NCI-H1694 (cell line): ENCODE data around the gene CDCA4.
"Not testable (repeated sequence)": the region's sequence is repeated elsewhere in the genome, so short reads cannot be mapped to it uniquely, and the experiment has no call there.

Source experiments
- DNase-seq: peaks from one replicate; lab custom pipeline; 2025; lab: John Stamatoyannopoulos, UW

Gene CDCA4

DNA sequence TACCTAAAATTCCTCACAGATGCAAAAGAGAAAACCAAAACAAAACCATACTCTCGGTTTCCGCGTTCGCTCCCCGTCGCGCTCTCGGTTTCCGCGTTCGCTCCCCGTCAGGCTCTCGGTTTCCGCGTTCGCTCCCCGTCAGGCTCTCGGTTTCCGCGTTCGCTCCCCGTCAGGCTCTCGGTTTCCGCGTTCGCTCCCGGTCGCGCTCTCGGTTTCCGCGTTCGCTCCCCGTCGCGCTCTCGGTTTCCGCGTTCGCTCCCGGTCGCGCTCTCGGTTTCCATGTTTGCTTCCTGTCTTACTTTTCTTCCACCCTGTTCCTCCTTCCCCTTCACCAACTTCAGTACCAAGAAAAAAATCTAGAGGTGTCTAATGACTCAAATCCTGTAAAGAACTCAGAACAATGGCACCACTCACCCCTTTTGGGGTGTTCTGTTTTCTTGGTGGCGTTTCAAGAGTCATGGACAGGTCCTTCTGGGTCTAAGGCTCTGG is 12.6 kb upstream of the CDCA4 start:
- not testable (repeated sequence) for DNase-seq

DNA sequence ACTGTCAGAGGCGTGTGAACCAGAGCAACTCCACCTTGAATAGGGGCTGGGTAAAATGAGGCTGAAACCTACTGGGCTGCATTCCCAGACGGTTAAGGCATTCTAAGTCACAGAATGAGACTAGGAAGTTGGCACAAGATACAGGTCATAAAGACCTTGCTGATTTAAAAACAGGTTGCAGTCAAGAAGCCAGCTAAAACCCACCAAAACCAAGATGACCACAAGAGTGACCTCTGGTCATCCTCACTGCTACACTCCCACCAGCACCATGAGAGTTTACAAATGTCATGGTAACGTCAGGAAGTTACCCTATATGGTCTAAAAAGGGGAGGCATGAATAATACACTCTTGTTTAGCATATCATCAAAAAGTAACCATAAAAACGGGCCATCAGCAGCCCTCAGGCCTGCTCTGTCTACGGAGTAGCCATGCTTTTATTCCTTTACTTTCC is 11.6 kb upstream of the CDCA4 start:
- not testable (repeated sequence) for DNase-seq

DNA sequence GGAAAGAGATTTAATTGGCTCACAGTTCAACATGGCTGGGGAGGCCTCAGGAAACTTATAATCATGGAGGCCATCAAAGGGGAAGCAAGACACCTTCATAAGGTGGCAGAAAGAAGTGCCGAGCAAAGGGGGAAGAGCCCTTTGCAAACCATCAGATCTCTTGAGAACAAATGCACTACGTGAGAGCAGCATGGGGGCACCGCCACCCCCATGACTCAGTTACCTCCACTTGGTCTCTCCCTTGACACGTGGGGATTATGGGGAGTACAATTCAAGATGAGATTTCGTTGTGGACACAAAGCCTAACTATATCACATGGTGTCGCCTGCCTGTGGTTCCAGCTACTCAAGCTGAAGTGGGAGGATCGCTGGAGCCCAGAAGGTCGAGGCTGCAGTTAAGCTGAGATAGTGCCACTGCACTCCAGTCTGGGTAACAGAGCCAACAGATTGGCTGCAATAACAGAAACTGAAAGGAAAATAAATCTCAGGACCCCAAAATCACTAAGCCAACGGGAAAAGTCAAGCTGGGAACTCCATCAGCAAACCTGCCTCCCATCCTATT is 10.0 kb upstream of the CDCA4 start:
- no peak for DNase-seq

DNA sequence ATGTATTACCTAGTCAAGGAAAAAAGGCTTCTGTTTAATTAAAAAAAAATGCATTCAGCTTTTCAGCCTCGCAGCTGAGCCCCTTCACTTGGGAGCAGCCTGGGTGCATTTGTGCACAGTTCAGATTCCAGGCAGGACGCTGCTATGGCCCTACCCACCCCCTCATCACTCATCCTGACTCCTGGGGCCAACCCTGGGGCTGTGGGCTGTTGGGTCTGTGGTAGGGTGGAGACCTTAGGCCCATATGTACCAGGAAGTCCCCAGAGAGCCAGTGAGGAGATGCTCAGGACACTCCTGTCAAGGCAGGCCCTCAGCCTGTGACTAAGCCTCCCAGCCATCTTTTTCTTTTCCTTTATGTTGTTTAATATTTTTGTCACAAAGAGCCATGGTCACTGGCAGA is 9.3 kb upstream of the CDCA4 start:
- no peak for DNase-seq

DNA sequence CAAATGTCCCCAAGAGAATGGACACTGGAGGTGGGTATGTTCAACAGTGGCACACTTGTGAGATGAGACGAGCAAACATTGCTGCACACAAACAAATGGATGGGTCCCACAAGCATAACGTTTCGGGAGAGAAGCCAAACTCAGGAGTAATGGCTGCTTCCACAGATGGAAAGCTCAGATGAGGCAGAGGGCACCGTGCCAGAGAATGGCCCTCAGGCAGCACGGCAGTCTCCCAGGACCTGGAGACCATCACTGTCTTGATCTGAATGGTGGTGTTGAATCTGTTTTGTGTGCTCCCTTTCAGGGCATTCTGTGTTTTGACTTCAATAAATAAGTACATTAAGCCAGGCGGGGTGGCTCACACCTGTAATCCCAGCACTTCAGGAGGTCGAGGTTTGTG is 8.5 kb upstream of the CDCA4 start:
- DNase-seq: no peak

DNA sequence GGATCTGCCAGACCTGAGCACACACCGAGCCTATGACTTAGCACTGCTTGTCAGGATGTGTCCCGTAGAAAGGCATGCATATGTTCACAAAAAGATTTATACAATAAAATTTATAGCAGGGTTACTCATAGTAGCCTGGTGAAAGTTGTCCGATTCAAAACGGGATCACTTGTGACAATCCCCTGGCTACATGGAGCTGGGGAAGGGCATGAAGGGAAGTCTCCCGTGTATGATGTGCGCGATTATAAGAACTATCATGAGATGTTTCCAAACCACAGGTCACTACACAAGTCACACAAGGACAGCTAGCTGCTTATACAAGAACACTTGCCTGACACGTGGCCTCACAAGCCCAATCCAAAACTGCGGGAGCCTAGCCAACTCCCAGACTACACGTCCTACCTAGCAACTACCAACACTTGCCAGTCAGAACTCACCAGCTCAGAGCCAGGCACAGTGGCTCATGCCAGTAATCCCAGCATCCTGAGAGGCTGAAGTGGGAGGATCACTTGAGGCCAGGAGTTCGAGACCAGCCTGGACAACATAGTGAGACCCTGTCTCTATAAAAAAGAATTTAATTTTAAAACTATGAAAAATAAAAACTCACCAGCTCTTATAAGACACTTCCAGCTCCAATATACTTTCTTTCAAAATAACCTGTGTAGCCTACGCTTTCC is 7.5 kb upstream of the CDCA4 start:
- no peak for DNase-seq

DNA sequence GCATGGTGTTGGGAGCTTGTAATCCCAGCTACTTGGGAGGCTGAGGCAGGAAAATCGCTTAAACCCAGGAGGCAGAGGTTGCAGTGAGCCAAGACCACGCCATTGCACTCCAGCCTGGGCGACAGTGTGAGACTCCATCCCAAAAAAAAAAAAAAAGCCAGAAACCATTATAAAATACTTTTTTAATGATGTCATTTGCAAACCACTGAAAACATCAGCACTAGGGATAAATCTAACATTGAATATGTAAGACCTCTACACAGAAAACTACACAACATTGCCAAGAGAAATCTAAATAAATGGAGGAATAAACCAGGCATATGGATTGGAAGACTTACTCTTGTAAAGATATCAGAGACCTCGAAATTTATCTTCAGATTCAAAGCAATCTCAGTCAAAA is 6.8 kb upstream of the CDCA4 start:
- DNase-seq: not testable (repeated sequence)

DNA sequence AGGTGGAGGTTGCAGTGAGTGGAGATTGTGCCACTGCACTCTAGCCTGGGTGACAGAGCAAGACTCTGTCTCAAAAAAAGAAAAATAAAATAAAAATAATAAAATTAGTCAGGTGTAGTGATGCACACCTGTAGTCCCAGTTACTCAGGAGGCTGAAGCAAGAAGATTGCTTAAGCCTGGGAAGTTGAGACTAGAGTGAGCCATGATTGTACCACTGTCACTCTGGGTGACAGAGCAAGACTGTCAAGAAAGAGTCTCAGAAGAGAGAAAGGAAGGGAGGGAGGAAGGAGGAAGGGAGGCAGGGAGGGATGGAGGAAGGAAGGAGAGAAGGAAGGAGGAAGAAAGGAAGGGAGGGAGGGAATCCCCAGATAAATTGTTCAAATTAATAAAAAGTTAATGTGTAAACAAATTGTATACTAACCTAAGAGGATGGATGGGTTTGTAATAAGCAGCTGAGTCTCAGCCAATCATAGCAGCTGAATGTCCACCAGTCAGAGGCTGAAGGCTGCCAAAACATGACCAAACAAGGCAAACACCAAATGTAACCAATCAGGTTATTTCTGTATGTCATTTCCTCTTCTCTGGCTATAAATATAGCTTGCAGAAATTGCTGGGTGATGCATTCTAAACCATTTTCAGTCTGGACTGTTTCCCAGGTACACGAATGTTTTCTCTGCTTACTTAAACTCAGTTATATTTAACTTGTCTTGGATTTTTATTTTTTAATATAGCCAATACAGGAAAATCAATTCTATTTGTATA is 6.1 kb upstream of the CDCA4 start:
- no peak for DNase-seq

DNA sequence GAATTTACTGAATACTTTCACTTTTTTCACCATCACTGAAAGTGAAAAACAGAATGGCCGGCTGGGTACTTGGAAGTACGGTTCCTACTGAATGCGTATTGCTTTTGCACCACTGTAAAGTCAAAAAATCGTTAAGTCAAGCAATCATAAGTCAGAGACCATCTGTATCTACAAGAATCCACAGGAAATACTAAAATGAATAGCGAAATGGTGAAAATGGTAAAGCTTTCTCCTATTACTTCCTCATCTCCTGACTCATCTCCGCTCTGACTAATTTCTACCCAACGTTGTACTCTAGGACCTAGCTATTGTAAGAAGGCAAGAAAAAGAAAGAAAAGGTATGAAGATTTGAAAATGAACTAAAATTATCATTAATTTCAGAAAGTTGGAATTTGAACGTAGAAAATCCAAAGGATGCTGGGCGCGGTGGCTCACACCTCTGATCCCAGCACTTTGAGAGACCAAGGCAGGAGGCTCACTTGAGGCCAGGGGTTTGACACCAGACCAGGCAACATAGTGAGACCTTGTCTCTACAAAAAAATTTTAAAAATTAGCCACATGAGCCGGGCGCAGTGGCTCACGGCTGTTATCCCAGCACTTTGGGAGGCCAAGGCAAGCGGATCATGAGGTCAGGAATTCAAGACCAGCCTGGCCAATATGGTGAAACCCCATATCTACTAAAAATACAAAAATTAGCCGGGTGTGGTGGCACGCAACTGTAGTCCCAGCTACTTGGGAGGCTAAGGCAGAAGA is 5.3 kb upstream of the CDCA4 start:
- DNase-seq: no peak

DNA sequence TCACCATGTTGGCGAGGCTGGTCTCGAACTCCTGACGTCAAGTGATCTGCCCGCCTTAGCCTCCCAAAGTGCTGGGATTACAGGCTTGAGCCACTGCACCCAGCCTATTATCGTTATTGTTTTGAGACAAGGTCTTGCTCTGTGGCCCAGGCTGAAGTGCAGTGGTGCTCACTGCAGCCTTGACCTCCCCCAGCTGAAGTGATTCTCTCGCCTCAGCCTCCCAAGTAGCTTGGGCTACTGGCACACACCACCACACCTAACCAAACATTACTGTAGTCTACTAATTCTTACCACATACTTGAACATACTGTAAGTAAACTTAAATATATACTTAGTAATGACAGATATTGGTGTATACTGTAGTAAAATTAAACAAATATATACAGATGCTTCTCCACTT is 4.5 kb upstream of the CDCA4 start:
- no peak for DNase-seq

DNA sequence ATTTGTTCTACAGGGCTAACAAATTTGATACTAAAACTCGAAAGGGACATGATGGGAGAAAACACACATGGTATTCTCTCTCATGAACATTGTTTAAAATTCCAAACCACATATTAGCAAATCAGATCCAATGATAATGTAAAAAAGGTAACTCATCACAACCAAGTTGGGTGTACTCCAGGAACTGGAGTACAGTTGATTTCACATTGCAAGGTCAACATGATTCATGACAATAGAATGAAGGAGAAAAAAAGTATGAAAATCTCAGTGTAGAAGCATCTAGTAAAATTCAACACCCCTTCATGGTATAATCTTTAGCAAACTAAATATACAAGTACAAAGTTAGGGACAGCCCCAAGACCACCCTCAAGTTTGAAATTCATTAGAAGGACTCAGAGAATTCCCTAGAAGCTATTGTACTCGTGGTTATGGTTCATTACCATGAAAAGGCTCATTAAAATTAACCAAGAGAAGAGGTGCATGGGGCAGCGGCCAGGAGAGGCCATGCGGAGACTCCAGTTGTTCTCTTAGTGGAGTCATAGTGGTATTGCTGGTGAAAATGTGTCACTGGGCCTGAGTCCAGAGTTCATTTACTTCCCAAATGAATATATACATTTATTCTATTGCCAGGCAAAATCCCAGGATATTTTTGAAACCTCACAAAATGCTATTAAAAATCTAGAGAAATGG is 3.1 kb upstream of the CDCA4 start:
- DNase-seq: no peak

DNA sequence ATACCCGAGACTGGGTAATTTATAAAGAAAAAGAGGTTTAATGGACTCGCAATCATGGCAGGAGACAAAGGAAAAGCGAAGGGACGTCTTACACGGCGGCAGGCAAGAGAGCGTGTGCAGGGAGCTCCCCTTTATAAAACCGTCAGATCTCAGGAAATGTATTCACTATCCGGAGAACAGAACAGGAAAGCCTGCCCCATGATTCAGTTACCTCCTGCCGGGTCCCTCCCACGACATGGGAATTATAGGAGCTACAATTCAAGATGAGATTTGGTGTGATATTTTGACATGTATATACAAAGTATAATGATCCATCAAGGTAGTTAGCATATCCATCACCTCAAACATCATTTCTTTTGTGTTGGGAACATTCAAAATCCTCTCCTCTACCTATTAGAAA is 2.3 kb upstream of the CDCA4 start:
- DNase-seq: no peak

DNA sequence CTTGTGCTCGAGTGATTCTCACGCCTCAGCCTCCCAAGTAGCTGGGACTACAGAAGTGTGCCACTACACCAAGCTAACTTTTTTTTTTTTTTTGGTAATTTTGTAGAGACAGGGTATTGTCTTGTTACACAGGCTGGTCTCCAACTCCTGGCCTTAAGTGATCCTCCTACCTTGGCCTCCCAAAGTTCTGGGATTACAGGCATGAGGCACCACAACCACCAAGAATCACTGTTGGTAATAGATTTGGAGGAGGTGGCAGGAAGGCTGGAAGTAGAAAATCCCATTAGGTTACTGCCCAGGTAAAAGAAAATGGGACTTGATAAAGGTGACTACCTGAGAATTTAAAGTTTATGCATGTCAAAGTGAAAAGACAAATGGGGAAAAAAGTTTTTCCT is 1.4 kb upstream of the CDCA4 start:
- no peak for DNase-seq

DNA sequence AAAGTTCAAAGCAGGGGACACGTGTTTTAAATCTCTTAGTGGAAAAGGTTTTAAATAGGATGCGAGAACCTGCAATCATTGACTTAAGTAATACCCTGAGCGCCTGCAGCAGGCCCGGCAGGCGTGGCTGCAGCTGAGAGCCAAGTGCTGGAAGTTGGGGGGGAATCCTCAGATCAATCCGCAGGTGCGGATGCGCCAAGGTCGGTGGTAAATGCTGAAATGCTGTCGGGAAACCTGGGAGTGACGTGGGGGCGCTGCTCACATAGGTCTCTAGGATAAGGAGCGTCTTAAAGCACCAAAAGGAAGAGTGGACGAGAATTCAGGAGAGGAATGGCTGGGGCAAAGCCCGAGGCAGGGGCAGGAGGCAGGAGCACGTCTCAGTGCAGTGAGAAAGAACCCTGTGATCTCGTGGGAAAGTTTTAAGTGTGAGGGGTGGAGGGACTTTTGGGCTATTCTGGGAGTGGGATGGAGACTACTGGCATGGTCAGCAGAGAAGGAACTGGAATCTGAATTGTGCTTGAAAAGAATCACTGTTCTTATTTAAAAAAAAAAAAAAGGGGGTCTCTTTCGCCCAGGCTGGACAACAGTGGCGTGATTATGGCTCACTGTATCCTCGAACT is 883 bp upstream of the CDCA4 start:
- DNase-seq: peak; percentile 77

DNA sequence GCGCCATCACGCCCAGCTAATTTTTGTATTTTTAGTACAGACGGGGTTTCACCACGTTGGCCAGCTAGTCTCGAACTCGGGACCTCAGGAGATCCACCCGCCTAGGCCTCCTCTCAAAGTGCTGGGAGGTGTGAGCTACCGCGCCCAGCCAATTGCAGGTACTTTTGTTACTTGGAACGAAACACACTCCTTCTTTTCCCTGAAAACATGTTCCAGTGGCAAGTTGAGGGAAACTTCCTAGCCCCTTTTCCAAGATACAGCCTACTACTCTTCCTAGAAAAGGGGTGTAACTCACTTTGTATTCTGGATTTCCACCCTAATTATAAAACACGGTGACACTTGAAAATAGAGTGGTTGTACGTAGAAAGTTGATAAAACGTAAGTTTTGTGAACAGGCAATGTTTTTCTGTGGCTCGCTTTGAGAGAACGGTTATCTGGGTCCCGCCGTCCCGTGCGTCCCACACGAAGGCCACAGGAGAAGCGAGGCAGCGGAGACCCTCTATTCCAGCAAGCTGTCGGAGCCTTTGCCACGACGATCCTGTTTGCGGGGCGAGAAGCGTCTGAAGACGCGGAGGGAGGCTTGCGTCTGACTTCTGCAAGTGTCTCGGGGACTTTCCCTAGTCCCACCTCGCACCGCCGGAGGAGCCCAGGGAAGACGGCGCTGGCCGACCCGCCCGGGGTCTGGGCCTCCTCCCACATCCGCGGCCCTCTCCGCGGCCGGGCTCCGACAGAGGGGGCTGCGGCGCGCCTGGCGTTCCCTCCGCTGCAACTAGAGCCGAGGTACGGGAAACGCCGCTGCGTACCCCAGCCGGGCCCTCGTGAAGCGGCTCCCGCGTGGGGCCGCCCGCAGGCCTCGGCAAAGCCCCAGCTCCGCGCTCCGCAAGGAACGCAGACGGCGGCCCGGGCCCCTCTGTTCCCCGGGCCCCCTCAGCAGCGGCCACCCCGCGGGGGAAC is 745 bp downstream of the CDCA4 start:
- DNase-seq: no peak

DNA sequence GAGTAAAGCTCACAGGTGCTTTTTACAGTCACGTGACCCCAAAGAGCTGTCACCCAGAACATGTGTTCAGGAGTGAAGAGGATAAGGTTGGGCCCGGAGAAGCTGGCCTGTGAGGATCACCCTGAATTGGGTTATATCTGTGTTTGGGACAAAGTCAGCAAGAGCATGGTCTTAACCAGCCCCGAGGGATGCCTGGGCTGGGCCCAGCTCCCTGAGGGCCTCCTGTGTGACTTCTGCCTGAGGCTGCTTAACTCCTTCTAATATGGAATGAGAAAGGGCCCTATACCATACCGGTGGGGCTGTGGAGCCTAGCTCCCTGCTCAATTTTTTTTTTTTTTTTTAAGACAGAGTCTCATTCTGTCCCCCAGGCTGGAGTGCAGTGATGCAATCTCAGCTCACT is 2.5 kb downstream of the CDCA4 start:
- no peak for DNase-seq

DNA sequence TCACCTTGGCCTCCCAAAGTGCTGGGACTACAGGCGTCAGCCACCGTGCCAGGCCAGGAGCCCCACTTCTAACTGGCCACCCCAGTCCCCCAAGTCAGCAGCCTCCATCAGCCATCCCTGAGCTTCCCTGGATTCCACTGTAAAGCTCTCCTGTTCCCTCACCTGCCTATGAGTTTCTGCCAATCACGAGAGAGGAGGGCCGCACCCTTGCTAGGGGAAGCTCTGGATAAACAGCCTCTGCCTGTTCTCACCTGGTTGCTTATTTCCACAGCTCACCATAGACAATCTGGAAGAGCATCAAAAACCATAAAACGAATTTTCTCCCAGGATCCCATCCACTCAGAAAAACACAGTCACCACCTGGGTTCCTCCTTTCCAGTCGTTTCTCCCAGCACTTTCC is 5.0 kb downstream of the CDCA4 start:
- DNase-seq: no peak

DNA sequence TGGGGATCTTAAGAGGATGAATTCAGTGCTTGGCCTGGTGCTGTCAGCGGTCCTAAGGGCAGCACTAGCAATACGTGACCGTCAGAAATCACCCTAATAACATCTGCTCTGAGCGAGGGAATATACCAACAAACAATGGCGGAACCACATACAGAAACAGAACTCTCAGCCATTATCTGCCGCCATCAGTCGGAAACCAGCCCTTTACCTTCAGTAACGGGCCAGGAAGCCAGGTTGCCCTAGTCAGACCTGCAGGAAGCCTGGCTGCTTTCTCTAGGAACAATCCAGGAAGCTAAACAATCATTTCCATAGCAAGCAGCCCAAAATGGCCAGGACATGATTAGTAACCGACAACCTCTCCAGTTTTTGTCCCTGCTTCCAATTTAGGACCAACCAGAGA is 5.6 kb downstream of the CDCA4 start:
- DNase-seq: no peak

DNA sequence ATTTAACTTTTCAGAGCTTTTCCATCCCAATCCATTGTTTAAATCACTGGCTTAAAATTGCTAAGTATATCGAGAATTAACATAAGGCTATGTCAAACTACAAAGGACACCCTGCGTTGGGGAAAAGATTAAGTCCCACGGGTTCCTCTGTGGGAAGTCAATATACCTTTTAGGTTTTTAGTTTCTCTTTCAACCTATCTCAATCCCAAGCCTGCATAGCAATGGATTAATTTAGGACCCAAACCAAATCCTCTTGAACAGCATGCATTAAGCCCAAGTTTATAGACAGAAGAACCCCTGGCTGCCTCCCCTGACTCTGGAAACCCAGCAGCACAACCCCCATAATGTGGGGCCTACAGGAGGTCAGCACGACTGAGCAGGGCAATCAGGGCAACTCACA is 6.3 kb downstream of the CDCA4 start:
- DNase-seq: no peak

DNA sequence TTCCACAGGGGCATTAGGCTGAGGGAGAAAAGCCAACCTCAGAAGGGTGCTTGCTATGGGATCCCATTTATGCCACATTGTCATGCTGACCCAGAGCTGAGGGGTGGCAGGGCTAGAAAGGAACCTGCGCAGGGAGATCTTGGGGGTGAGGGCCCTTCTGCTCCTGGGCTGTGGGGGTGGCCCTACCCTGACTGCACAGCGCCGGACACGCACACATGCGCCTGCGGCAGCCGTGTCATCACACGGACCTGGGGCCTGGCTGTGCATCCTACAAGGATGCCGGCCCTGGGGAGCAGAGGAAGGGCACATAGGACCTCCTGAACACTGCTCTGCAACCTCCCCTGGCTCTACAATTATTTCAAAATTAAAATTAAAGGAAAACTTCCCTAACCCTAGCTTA is 6.9 kb downstream of the CDCA4 start:
- no peak for DNase-seq
